Colonic mucosa (tissue), 4 donors: ENCODE data around the gene TBCD. TPM values are rescaled to one million over a fixed set of nuclear protein-coding genes. Genes with fewer than 3 reads are reported as not detected.

Source experiments
- DNase-seq: peaks from one replicate; pipeline ENCODE4 v3.0.0-alpha.2; 2020
- H3K27ac ChIP-seq: fragments of 200-600 bp; one replicate; pipeline ENCODE4 v1.8.0; 2021
- H3K27me3 ChIP-seq: fragments of 200-600 bp; one replicate; pipeline ENCODE4 v1.8.0; 2021
- H3K36me3 ChIP-seq: fragments of 200-600 bp; one replicate; pipeline ENCODE4 v1.8.0; 2021
- H3K4me1 ChIP-seq: fragments of 200-600 bp; one replicate; pipeline ENCODE4 v1.8.0; 2021; ENCODE audit warnings: mild to moderate bottlenecking
- H3K4me3 ChIP-seq: fragments of 200-600 bp; one replicate; pipeline ENCODE4 v1.8.0; 2021
- H3K9ac ChIP-seq, 2 donors: one replicate each; pipeline ENCODE4 v1.7.0; 2013; ENCODE audit warnings: control low read depth in 2 of 2, low read depth in 2 of 2, low read length in 2 of 2
- H3K9me3 ChIP-seq: fragments of 200-600 bp; one replicate; pipeline ENCODE4 v1.8.0; 2021
- intact Hi-C: fragments of 100-400 bp; cut with DNase I; formaldehyde crosslinking; loops from one replicate; pipeline ENCODE4 v1.14.1; 2022
- total RNA-seq, 2 donors: library from RNA; stranded (reverse); fragmentation: NEBNext Ultra II Directional in 1 of 2; extraction: Animal tissue kit (Norgen Biotek cat#: 25700) in 1 of 2; gene quantifications; one replicate each; pipeline ENCODE4 v1.2.1, GENCODE V29; 2021
- TF ChIP-seq, protein P1 (sequence below): fragments of 200-600 bp; IDR thresholded peaks from one replicate; pipeline ENCODE4 v1.8.0; 2022; ENCODE audit warnings: antibody characterized with exemption, mild to moderate bottlenecking
- donor health status: healthy.
- donor health status: DM: no; HTN: no; CAD: no.
- donor health status: DM: no; HTN: no; CAD: no.

TBCD gene
- total RNA-seq, 2 donors from 2014 or later = 49.2 to 101 TPM

DNA sequence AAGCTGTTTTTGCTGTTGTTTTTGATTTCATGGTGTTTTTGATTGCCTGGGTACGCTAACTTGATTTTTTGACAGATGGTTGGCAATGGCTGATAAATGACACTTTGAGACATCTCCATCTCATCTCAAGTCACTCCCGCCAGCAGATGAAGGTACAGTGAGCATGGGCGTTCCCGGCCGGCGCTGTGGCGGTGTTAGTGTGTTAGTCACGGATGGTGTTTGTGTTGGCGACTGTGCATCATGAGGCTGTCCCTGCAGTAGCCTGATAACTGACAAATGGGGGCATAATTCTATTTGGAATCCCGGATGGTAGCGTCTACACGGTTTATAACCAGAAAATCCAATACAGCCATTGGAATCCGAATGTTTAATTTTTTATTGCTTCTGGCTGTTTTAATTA, 169.6 kb downstream of the TBCD start:
- Histone ChIP-seq H3K9ac (no peak overlapping the region), H3K36me3 (no peaks in the 10 kb centered on the region), H3K4me3 (no peak overlapping the region), H3K9me3 (no peaks in the 10 kb centered on the region), H3K27ac (no peak overlapping the region), H3K27me3 (no peaks in the 10 kb centered on the region), H3K4me1 (no peaks in the 10 kb centered on the region)
- intact Hi-C loops = no loop called here
- DNase-seq = no peak
- TF ChIP-seq, protein P1, sequence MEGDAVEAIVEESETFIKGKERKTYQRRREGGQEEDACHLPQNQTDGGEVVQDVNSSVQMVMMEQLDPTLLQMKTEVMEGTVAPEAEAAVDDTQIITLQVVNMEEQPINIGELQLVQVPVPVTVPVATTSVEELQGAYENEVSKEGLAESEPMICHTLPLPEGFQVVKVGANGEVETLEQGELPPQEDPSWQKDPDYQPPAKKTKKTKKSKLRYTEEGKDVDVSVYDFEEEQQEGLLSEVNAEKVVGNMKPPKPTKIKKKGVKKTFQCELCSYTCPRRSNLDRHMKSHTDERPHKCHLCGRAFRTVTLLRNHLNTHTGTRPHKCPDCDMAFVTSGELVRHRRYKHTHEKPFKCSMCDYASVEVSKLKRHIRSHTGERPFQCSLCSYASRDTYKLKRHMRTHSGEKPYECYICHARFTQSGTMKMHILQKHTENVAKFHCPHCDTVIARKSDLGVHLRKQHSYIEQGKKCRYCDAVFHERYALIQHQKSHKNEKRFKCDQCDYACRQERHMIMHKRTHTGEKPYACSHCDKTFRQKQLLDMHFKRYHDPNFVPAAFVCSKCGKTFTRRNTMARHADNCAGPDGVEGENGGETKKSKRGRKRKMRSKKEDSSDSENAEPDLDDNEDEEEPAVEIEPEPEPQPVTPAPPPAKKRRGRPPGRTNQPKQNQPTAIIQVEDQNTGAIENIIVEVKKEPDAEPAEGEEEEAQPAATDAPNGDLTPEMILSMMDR = no peak

DNA sequence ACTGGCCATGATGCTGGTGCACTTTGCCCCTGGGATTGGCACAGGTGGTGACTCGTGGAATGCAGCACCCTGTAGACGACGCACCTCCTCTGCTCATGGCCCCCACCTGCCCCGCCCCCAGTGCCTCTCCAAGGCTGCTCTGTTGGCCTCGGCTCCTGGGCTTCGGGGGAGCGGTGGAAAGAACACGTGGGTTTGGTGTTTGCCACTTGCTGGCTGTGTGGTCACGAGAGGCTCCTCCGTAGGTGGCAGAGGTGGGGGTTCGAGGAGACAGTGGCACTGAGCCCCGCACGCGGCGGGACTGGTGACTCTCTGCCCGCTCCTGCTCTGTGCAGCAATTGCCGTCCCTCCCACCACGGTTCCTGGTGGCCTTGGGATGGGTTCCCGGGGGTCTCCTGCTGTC, 170.8 kb downstream of the TBCD start:
- DNase-seq = no peak
- Histone ChIP-seq H3K36me3 (no peaks in the 10 kb centered on the region), H3K9ac (no peak overlapping the region), H3K27ac (no peak overlapping the region), H3K4me1 (no peaks in the 10 kb centered on the region), H3K4me3 (no peak overlapping the region), H3K27me3 (no peaks in the 10 kb centered on the region), H3K9me3 (no peaks in the 10 kb centered on the region)
- TF ChIP-seq, protein P1 = no peak
- intact Hi-C loops = no loop called here

DNA sequence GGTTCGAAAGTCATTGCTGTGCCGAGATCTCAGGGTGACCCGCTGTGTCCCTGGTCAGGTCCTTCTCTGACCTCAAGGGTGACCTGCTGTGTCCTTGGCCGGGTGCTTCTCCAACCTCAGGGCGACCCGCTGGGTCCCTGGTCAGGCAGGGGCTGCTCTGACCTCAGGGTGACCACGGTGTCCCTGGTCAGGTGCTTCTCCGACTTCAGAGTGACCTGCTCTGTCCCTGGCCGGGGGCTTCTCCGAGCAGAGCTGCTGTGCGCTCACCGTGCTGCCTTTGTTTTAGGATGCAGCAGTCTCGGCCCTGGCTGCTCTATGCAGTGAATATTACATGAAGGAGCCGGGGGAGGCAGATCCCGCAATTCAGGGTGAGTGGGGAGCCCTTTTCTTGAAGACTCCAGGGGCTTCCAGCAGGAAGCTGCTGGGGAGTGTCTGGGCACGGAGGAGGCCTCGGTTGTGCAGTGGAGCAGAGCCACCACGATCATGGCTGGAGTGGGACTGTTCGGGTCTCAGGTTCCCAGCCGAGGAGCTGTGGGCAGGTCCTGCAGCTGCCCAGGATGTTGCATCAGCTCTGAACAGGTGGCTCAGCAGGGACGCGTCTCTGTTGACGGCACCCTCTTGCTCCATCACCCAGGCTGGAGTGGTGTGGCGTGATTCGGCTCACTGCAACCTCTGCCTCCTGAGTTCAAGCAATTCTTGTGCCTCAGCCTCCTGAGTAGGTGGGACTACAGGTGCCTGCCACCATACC, 171.7 kb downstream of the TBCD start:
- intact Hi-C loops = no loop called here
- H3K36me3 ChIP-seq = no peaks in the 10 kb centered on the region

DNA sequence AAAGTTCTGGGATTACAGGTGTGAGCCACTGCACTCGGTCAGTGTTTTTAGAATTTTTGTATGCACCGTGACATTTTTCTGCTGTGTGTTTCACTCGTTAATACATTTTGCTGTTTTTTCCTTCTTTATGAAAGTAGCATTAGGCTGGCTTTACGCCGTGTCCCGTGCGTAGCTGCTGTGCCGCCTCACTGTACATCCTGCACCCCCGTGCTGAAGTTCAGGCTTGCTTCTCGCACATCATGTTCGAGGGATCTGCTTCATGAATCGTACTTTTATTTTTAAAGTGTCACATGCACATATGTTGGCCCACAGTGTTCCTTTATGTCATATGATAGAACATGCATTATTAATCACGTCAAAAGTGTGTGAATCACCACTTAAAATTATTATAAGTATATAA, 172.3 kb downstream of the TBCD start:
- Histone ChIP-seq H3K4me3 (no peak overlapping the region), H3K4me1 (no peaks in the 10 kb centered on the region), H3K36me3 (no peaks in the 10 kb centered on the region), H3K9ac (no peak overlapping the region), H3K27ac (no peak overlapping the region), H3K9me3 (no peaks in the 10 kb centered on the region), H3K27me3 (no peaks in the 10 kb centered on the region)
- intact Hi-C loops = no loop called here
- TF ChIP-seq, protein P1 = no peak
- DNase-seq = no peak

More for the DNA sequence above, 171.7 kb downstream of the TBCD start:
- no peaks in the 10 kb centered on the region for H3K9me3 ChIP-seq
- H3K4me1 ChIP-seq = no peaks in the 10 kb centered on the region
- no peak overlapping the region for H3K4me3 ChIP-seq
- H3K9ac ChIP-seq = no peak overlapping the region
- no peaks in the 10 kb centered on the region for H3K27me3 ChIP-seq
- no peak overlapping the region for H3K27ac ChIP-seq
- DNase-seq = no peak
- TF ChIP-seq, protein P1 = no peak

DNA sequence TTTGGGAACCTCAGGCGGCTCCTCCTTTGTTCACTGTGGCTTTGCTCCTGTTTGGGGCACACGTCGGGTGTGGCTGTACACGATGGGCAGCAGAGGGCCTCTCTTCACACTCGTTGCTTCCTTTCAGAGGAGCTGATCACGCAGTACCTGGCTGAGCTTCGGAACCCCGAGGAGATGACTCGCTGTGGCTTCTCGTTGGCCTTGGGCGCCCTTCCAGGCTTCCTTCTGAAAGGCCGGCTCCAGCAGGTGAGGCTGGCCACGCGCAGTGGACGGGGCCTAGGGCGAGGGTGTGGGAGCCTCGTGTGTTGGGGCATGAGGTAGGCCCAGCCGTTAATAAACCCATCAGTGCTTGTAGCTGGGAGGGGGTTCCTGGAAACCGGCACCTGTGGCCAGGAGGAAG, 172.9 kb downstream of the TBCD start:
- no peak for DNase-seq
- intact Hi-C loops = no loop called here
- Histone ChIP-seq H3K4me3 (no peak overlapping the region), H3K4me1 (no peaks in the 10 kb centered on the region), H3K9ac (no peak overlapping the region), H3K27ac (no peak overlapping the region), H3K27me3 (no peaks in the 10 kb centered on the region), H3K36me3 (no peaks in the 10 kb centered on the region), H3K9me3 (no peaks in the 10 kb centered on the region)
- TF ChIP-seq, protein P1 = no peak
